Ovary (tissue), 9 donors: ENCODE measurements around the gene TMCC3. TPM values are rescaled to one million over a fixed set of nuclear protein-coding genes. Genes with fewer than 3 reads are reported as not detected.

Source experiments
- DNase-seq, 5 donors: peaks; one replicate each; pipeline ENCODE4 v3.0.0-alpha.2; 2019 to 2020
- H3K27ac ChIP-seq, 2 donors: fragments of 200-600 bp; one replicate each; pipeline versions ENCODE4 v1.5.1 to v1.8.0; 2019 to 2022
- H3K27me3 ChIP-seq: fragments of 200-600 bp; one replicate; pipeline ENCODE4 v1.8.0; 2022
- H3K36me3 ChIP-seq: fragments of 200-600 bp; sonication (generic); one replicate; pipeline ENCODE4 v1.5.1; 2019
- H3K4me1 ChIP-seq: one replicate; pipeline ENCODE4 v1.8.1; 2013; ENCODE audit warnings: mild to moderate bottlenecking, moderate library complexity; ENCODE audit not compliant: insufficient read depth
- H3K4me3 ChIP-seq: fragments of 200-600 bp; sonication (generic); one replicate; pipeline ENCODE4 v1.5.1; 2017
- H3K9me3 ChIP-seq, 2 donors: fragments of 200-600 bp in 1 of 2; sonication (generic) in 1 of 2; one replicate each; pipeline versions ENCODE4 v1.5.1 to v1.8.1; 2013 to 2019; ENCODE audit warnings: mild to moderate bottlenecking in 1 of 2, moderate library complexity in 1 of 2
- EP300 ChIP-seq: sonication (generic); formaldehyde crosslinking; IDR thresholded peaks from one replicate; pipeline ENCODE4 v1.6.1; 2017; ENCODE audit warnings: antibody characterized with exemption
- POLR2A ChIP-seq: fragments of 450-650 bp; IDR thresholded peaks from one replicate; pipeline ENCODE4 v1.6.1; 2017; ENCODE audit warnings: antibody characterized with exemption, mild to moderate bottlenecking, moderate library complexity
- WGBS, 3 donors: extraction: QIAGEN DNeasy Blood & Tissue Kit in 1 of 3; methylation state at CpG; one replicate each; pipeline versions ENCODE4 v1.1.5 to v1.1.7; 2013 to 2017; 5-methylcytosine and 5-hydroxymethylcytosine counted together
- intact Hi-C, 4 donors: fragments of 100-400 bp; cut with DNase I; formaldehyde crosslinking; loops; one replicate each; pipeline versions ENCODE4 v1.11.0 to v1.15.1; 2022 to 2023
- microRNA-seq, 3 donors: library from miRNA; unstranded; fragments of <30 nt; microRNA quantifications; one replicate each; pipeline versions ENCODE4 to v1.2.0, GENCODE V29; 2019 to 2020
- polyA plus RNA-seq, 2 donors: library from polyadenylated mRNA; stranded (reverse); fragments of 200-250 nt in 1 of 2; fragments of 350-450 nt in 1 of 2; fragmentation: Illumina TruSeq in 1 of 2; extraction: RNeasy Lipid Tissue Mini Kit (QIAGEN cat#74804) in 1 of 2; gene quantifications; one replicate each; pipeline ENCODE4 v1.2.3, GENCODE V29; 2013 to 2014
- small RNA-seq: library from RNA; depleted of rRNA; stranded (forward); fragments of <200 nt; gene quantifications from one replicate; pipeline ENCODE3, GENCODE V24; 2016
- total RNA-seq, 7 donors: library from RNA; depleted of rRNA in 2 of 7; stranded (reverse); fragments of >200 nt in 2 of 7; fragmentation: NEBNext Ultra II Directional in 3 of 7; extraction: Animal tissue kit (Norgen Biotek cat#: 25700) in 3 of 7; gene quantifications; one replicate each; pipeline versions ENCODE4 v1.1.0 to v1.2.4, GENCODE V29; 2016 to 2023
- TF ChIP-seq, protein P1 (sequence below), 3 donors: fragments of 450-650 bp in 2 of 3; fragments of 200-600 bp in 1 of 3; IDR thresholded peaks; one replicate each; pipeline versions ENCODE4 v1.5.1 to v1.8.0; 2016 to 2022; ENCODE audit warnings: antibody characterized with exemption in 3 of 3, mild to moderate bottlenecking in 1 of 3
- donor health status: DM: no; HTN: no; CAD: no; lungs with moderate emphysema.
- donor health status: DM: no; HTN: no; CAD: no.
- donor health status: Bipolar disorder and iron deficiency.
- donor health status: DM: yes; HTN: yes; CAD: no.
- donor health status: DM: no; HTN: no; CAD: no.
- donor health status: DM: yes; HTN: yes; CAD: no.

The TMCC3 gene
- total and polyA plus RNA-seq, 9 donors: 4.8 to 24.6 (median 9.6) TPM

DNA sequence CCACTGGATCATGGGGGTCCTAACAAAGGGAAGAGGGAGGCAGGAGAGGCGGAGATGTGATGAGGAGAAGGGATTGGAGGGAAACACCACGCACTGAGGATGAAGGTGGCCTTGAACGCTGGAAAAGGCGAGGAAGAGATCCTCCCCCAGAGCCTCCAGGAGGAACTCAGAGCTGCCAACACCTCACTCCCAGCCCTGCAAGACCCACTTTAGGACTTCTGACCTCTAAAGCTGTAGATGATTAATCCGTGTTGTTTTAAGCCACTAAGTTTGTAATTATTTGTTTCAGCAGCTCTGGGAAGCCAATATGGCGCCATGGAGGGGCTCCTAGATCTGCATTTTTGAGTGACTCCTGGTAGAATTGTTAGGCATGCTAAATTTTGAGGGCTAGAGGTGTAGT lies 116.1 kb downstream of the TMCC3 start:
- intact Hi-C loops: loop anchor here (2.0 to 10.0 kb wide), 3 partner anchors 99 to 395 kb away; partner anchors contain the start of gene PLXNC1 (in 3 of the 4)
- no peak overlapping the region for H3K27ac ChIP-seq
- no peaks in the 10 kb centered on the region for H3K9me3 ChIP-seq
- no peaks in the 10 kb centered on the region for H3K4me1 ChIP-seq
- H3K27me3 ChIP-seq: no peaks in the 10 kb centered on the region
- whole genome bisulfite sequencing, 3 donors: 78 to 88% (median 78%) methylated on average over 6 of the region's 6 CpGs
- TF ChIP-seq, protein P1, sequence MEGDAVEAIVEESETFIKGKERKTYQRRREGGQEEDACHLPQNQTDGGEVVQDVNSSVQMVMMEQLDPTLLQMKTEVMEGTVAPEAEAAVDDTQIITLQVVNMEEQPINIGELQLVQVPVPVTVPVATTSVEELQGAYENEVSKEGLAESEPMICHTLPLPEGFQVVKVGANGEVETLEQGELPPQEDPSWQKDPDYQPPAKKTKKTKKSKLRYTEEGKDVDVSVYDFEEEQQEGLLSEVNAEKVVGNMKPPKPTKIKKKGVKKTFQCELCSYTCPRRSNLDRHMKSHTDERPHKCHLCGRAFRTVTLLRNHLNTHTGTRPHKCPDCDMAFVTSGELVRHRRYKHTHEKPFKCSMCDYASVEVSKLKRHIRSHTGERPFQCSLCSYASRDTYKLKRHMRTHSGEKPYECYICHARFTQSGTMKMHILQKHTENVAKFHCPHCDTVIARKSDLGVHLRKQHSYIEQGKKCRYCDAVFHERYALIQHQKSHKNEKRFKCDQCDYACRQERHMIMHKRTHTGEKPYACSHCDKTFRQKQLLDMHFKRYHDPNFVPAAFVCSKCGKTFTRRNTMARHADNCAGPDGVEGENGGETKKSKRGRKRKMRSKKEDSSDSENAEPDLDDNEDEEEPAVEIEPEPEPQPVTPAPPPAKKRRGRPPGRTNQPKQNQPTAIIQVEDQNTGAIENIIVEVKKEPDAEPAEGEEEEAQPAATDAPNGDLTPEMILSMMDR (IDR thresholded peaks at IDR 0.05): no peak
- TF ChIP-seq EP300 (no peak), POLR2A (no peak)
- no peaks in the 10 kb centered on the region for H3K36me3 ChIP-seq
- H3K4me3 ChIP-seq: no peak overlapping the region
- DNase-seq: no peak

DNA sequence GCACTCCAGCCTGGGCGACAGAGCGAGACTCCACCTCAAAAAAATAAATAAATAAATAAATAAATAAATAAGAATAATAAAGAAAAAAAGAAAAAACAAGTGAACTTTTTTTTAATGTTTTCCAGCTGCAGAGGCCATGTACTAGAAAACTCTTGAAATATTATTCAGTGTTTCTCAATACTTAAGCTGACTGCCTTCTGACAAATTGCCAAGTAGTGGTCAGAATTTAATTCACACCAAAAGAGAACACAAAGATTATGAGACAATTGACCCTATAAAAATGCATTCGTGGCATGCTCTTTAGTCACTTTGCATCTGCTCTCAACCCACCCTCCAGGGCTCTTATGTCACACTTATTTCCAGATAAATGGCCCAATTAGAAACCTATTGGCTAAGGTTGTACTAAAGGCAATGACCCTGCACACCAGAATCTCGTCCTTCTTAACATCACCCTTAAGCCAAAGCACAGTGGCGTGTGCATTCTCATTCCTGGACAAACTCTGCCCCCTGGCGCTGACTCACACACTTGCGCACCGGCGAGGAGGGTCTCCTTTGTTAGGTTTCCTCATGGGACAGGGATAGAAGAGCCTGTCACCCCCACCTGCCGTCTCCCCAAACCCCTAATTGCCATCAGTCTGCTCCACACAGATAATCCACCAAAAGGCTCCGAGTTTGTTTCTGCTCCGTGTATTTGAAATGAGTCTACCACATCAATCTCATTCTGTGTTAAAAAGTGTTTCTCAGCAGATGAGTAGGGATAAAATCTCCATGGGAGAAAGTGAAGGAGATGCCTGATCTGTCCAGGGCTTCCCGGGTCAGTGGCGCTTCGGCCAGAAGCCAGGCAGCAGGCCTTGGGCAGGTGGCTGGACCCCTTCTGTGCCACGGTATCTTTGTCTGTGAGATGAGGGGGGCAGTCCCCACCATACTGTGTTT lies 117.6 kb downstream of the TMCC3 start:
- peak; percentile 64 to 83 (median 83) for DNase-seq
- Histone ChIP-seq H3K4me3 (no peak overlapping the region), H3K36me3 (no peaks in the 10 kb centered on the region), H3K27ac (no peak overlapping the region), H3K4me1 (no peaks in the 10 kb centered on the region), H3K9me3 (no peaks in the 10 kb centered on the region), H3K27me3 (no peaks in the 10 kb centered on the region)
- intact Hi-C loops: loop anchor here (5.0 to 10.0 kb wide), 2 partner anchors 98 to 385 kb away; partner anchors contain the start of gene PLXNC1 (in 3 of the 4)
- TF ChIP-seq POLR2A: no peak
- TF ChIP-seq, protein P1 (IDR thresholded peaks at IDR 0.05): peak; percentile 62 to 81 (median 64)
- TF ChIP-seq EP300: no peak
- WGBS, 3 donors: 21 to 26% (median 24%) methylated on average over 16 of the region's 16 CpGs

DNA sequence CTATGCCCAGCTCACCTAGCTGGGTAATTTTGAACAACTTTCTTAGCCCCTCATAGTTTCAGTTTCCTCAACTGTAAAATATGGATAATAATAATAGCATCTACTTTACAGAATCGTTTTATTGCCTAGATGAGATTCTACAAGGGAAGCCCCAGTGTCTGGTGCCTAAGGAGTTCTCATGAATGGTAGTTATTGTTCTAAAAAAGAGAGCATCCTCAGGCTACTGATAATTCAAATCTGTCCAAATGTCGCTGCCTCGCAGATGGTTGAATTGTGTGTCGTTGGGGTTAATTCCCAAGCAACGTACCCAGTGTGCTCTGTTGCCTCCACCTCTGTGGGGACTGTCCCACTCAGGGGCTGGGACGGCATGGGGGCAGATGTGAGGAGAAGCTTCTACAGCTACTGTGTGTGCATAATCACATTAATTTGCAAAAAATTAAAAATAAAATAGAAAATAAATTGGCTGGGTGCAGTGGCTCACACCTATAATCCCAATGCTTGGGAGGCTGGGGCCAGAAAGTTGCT lies 119.1 kb downstream of the TMCC3 start:
- WGBS, 3 donors: 88 to 92% (median 91%) methylated on average over 6 of the region's 6 CpGs
- no peaks in the 10 kb centered on the region for H3K36me3 ChIP-seq
- H3K4me3 ChIP-seq: no peak overlapping the region
- no peaks in the 10 kb centered on the region for H3K27me3 ChIP-seq
- H3K27ac ChIP-seq: no peak overlapping the region
- TF ChIP-seq, protein P1 (IDR thresholded peaks at IDR 0.05): no peak
- TF ChIP-seq EP300 (no peak), POLR2A (no peak)
- no peaks in the 10 kb centered on the region for H3K4me1 ChIP-seq
- DNase-seq: no peak
- intact Hi-C loops: loop anchor here (5.0 to 10.0 kb wide), 2 partner anchors 96 to 384 kb away; partner anchors contain the start of gene PLXNC1 (in 3 of the 4)
- no peaks in the 10 kb centered on the region for H3K9me3 ChIP-seq

DNA sequence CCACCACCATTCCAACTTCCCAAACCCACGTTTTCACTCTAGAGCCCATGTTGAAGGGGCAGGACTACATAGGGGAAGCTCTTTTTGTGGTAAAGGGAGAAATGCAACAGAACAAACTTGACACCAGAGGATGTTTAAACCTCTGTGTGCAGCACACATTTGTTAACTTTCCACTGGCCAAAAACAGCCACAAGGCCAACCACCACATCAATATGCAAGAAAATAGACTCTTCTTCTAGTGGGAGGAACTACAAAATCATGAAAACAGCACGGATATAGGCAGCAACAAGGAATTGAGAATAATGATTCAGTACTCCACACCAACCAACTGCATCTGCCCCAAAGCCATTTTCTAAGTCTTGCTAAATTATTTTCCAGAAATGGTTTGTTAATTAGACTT lies 124.4 kb downstream of the TMCC3 start:
- no peaks in the 10 kb centered on the region for H3K9me3 ChIP-seq
- H3K4me3 ChIP-seq: no peak overlapping the region
- intact Hi-C loops: no loop called here
- no peak overlapping the region for H3K27ac ChIP-seq
- no peak for DNase-seq
- no peaks in the 10 kb centered on the region for H3K27me3 ChIP-seq
- TF ChIP-seq EP300 (no peak), POLR2A (no peak)
- TF ChIP-seq, protein P1 (IDR thresholded peaks at IDR 0.05): no peak
- 38 to 42% (median 41%) methylated on average over 2 of the region's 2 CpGs for WGBS, 3 donors
- H3K36me3 ChIP-seq: no peaks in the 10 kb centered on the region
- H3K4me1 ChIP-seq: no peaks in the 10 kb centered on the region

Small RNAs within 50 kb of the gene (microRNA-seq; reads per million reads assigned to microRNA genes)
- 0 reads per million in 3 donors for gene MIR5700

Small RNAs within 50 kb of the gene (small RNA-seq; reads per million reads assigned to genes)
- gene LSM3P2 (not detected), gene MIR5700 (not detected)

Other genes starting within 250 kb of the TMCC3 start
- 10 to 100 TPM; 15.5 to 47.6 (median 21.2) TPM for gene CEP83, start 190.7 kb downstream of the TMCC3 start, total RNA-seq
- 1 to 10 TPM; 5.5 to 8.8 TPM for gene CEP83, start 190.7 kb downstream of the TMCC3 start, polyA plus RNA-seq